ENCODE results near the gene PCNX2.

The PCNX2 gene

DNA sequence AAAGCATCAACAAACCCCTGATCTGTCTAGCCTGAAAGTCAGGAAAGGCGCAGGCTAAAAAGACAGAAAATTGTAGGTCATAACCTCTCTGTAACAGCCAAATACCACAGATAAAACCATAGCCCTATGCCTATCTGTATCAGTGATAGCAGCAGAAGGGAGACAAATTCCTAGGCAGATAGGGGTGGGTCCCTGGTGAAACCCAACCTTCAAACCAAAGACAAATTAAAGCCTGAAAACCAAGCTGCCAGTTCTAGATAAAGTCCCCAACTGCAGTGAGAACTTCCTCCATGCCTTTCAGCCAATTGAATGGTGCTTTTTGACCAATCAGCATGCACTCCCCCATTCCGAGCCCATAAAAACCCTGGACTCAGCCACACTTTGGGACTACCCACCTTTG is 229.8 kb downstream of the PCNX2 start:
- Histone ChIP-seq H3K4me3 (ENCODE audit: low read length) (no peak overlapping the region), H3K9ac (ENCODE audit: low read depth, low read length) (no peak overlapping the region), H3K4me2 (ENCODE audit: low read length) (no peak overlapping the region), H3K36me3 (ENCODE audit: insufficient read depth, low read length) (no peaks in the 10 kb centered on the region), H3K27me3 (ENCODE audit: control insufficient read depth, insufficient read depth, low read length) (no peaks in the 10 kb centered on the region), H3K4me1 (ENCODE audit: control insufficient read depth, insufficient read depth, low read length) (no peaks in the 10 kb centered on the region), H3K9me3 (replicated peaks; ENCODE audit: low read length) (no peaks in the 10 kb centered on the region)

DNA sequence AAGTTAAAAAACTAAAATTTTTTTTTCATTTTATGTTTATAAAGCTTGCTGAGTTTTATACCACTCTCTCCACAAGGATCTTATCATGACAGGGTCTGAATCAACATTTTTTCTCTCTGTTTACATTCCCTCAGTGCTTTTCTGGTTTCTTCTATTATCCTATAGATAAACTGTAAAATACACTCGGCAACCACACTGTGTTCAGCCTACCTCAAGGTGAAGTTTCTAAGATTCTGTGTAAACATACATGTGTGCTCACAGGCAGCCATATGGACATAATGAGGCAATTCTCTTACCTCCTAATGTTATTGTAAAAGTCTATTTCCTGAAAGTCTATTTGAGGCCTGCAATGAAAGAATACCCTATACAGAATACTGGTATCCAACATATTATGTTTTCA is 230.5 kb downstream of the PCNX2 start:
- Histone ChIP-seq H3K36me3 (ENCODE audit: insufficient read depth, low read length) (no peaks in the 10 kb centered on the region), H3K27me3 (ENCODE audit: control insufficient read depth, insufficient read depth, low read length) (no peaks in the 10 kb centered on the region), H3K4me1 (ENCODE audit: control insufficient read depth, insufficient read depth, low read length) (no peaks in the 10 kb centered on the region), H3K4me3 (ENCODE audit: low read length) (no peak overlapping the region), H3K9me3 (replicated peaks; ENCODE audit: low read length) (no peaks in the 10 kb centered on the region), H3K9ac (ENCODE audit: low read depth, low read length) (no peak overlapping the region), H3K4me2 (ENCODE audit: low read length) (no peak overlapping the region)

DNA sequence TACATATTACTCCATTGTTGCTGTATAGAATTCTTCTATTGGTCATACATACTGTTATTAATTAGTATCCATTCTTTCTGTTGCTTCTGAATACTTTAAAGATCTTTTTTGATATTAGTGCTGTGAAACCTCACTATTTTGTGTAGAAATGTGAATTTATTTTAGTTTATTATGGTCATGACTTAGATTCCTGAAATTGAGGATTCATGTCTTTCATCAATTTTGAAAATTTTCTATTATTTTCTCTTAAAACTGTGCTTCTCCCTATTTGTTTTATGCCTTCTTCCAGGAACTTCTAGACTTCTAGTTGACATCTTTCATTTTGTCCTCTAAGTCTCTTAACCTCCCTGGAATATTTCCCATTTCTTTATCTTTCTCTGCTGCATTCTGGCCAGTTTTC is 232.1 kb downstream of the PCNX2 start:
- no peak overlapping the region for H3K4me3 ChIP-seq (ENCODE audit: low read length)
- H3K4me1 ChIP-seq (ENCODE audit: control insufficient read depth, insufficient read depth, low read length) = no peaks in the 10 kb centered on the region
- H3K4me2 ChIP-seq (ENCODE audit: low read length) = no peak overlapping the region
- no peak overlapping the region for H3K9ac ChIP-seq (ENCODE audit: low read depth, low read length)
- H3K36me3 ChIP-seq (ENCODE audit: insufficient read depth, low read length) = no peaks in the 10 kb centered on the region
- no peaks in the 10 kb centered on the region for H3K27me3 ChIP-seq (ENCODE audit: control insufficient read depth, insufficient read depth, low read length)
- H3K9me3 ChIP-seq (replicated peaks; ENCODE audit: low read length) = no peaks in the 10 kb centered on the region

DNA sequence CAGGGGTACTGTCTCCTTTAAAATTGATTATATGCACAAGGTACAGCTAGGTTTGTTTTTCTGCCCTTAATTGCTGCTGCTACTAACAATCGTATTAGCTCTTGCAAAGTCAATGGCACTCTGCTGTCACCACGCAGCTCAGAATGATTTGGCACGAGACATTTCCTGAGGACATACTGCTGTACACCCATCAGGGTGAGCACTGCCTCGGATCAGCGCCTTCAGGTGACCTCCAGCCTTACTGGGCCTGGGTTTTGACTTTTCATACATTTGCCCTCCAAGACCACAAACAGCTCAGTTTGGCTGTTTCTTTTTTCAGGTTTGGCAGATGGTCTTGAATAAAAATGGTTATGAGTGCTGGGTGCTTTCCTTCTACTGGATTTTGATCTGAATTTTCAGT is 234.3 kb downstream of the PCNX2 start:
- Histone ChIP-seq H3K4me1 (ENCODE audit: control insufficient read depth, insufficient read depth, low read length) (no peaks in the 10 kb centered on the region), H3K27me3 (ENCODE audit: control insufficient read depth, insufficient read depth, low read length) (no peaks in the 10 kb centered on the region), H3K9ac (ENCODE audit: low read depth, low read length) (no peak overlapping the region), H3K36me3 (ENCODE audit: insufficient read depth, low read length) (no peaks in the 10 kb centered on the region), H3K4me3 (ENCODE audit: low read length) (no peak overlapping the region), H3K9me3 (replicated peaks; ENCODE audit: low read length) (no peaks in the 10 kb centered on the region), H3K4me2 (ENCODE audit: low read length) (no peak overlapping the region)

DNA sequence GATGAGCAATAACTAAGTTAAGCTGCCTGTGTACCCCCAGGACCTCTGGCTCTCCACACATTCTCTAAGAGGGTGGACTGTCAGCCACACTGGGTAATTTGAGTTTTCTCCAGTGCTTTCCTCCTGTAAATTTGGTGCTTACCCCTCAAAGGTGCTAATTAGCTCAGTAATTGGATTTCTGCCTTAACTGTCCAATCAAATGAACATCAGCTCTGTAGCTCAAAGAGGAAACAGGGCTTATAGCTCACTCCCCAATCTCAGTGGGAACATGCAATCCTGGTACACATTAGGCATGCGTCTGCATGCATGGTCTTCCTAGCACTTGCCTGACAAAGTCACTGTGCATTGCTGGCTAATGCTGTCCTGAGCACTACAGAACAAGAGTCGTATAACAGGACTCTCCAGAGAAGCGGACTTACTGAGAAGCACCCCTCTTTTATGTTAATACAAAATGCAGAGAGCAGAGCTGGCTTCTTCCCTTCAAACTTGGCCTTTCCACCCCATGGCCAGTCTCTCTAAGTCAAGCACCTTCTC is 235.0 kb downstream of the PCNX2 start:
- Histone ChIP-seq H3K36me3 (ENCODE audit: insufficient read depth, low read length) (no peaks in the 10 kb centered on the region), H3K9me3 (replicated peaks; ENCODE audit: low read length) (no peaks in the 10 kb centered on the region), H3K27me3 (ENCODE audit: control insufficient read depth, insufficient read depth, low read length) (no peaks in the 10 kb centered on the region), H3K4me3 (ENCODE audit: low read length) (no peak overlapping the region), H3K4me2 (ENCODE audit: low read length) (no peak overlapping the region), H3K4me1 (ENCODE audit: control insufficient read depth, insufficient read depth, low read length) (no peaks in the 10 kb centered on the region), H3K9ac (ENCODE audit: low read depth, low read length) (no peak overlapping the region)

DNA sequence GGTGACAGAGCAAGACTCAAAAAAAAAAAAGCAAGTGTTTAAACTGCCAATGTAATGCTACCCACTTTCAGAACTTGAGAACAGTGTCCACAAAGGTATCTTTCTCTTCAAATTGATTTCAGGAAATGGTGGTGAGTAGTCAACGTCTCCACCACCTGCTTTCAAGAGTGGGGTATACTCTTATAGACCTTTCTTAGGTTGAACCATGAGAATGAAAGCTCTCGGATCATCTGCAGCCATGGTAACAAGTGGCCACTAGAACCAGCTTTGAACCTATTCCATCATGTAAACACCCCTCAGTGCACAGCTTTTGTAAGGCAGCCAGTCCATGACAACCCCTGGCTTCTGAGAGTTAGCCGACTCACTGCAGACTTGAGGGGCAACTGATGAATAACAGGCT is 237.7 kb downstream of the PCNX2 start:
- Histone ChIP-seq H3K4me2 (ENCODE audit: low read length) (no peak overlapping the region), H3K4me3 (ENCODE audit: low read length) (no peak overlapping the region), H3K9ac (ENCODE audit: low read depth, low read length) (no peak overlapping the region), H3K9me3 (replicated peaks; ENCODE audit: low read length) (no peaks in the 10 kb centered on the region), H3K4me1 (ENCODE audit: control insufficient read depth, insufficient read depth, low read length) (no peaks in the 10 kb centered on the region), H3K36me3 (ENCODE audit: insufficient read depth, low read length) (peaks cover 4% of the 10 kb centered on the region), H3K27me3 (ENCODE audit: control insufficient read depth, insufficient read depth, low read length) (no peaks in the 10 kb centered on the region)

DNA sequence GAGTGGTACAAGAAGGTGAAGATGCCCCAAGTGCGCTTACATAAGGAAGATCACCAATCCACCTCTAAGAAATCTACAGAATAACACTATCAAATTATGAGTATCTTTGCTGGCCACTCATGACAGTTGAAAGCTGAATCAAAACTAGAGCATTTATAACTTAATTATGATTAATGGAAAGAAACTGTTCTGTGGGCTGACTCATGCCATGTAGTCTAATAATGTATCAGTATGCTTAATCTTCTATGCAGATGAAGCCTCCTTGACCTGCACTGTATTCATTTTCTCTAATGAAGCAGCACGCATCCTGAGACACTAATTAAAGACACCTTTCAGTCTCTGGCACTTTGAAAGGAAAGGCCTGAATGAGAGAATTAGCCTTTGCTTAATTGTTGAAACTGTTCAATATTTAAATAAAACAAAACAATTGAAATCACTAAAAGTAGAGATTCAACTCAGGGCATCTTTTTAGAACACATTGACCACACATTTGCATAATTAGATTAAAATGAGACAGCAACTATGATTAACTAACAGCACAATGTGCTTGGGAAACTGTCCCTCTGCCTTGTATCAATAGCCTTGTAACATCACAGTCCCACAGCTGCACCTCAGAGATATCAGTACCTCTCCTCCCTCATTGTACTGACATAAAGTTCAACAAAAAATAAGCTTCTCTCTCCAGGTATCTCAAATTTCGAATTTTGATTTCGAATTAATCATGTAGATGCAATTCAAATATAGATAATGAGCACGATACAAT is 239.5 kb downstream of the PCNX2 start:
- H3K4me2 ChIP-seq (ENCODE audit: low read length) = no peak overlapping the region
- H3K9me3 ChIP-seq (replicated peaks; ENCODE audit: low read length) = no peaks in the 10 kb centered on the region
- no peaks in the 10 kb centered on the region for H3K4me1 ChIP-seq (ENCODE audit: control insufficient read depth, insufficient read depth, low read length)
- H3K27me3 ChIP-seq (ENCODE audit: control insufficient read depth, insufficient read depth, low read length) = no peaks in the 10 kb centered on the region
- H3K4me3 ChIP-seq (ENCODE audit: low read length) = no peak overlapping the region
- peaks cover 4% of the 10 kb centered on the region for H3K36me3 ChIP-seq (ENCODE audit: insufficient read depth, low read length)
- no peak overlapping the region for H3K9ac ChIP-seq (ENCODE audit: low read depth, low read length)

DNA sequence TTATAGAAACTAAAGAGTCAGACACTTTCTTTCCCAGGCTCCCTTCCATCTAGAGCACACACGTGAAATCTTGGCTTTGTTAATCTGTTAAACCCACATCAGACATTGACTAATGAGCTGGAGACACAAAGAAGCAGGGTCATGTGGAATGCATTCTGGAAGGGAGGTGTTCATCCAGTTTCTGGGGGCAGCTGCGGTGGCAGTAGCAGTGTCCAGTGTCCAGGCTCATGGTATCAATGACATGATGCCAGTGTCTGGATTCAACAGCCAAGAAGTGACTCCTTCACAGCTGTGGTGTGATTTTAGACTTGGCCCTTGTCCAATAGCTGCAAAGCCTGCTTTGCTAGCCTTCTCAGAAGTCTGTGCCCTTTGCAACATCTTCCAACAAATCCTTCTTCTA is 249.9 kb downstream of the PCNX2 start:
- H3K27me3 ChIP-seq (ENCODE audit: control insufficient read depth, insufficient read depth, low read length) = no peaks in the 10 kb centered on the region
- H3K9ac ChIP-seq (ENCODE audit: low read depth, low read length) = no peak overlapping the region
- H3K9me3 ChIP-seq (replicated peaks; ENCODE audit: low read length) = no peaks in the 10 kb centered on the region
- no peak overlapping the region for H3K4me3 ChIP-seq (ENCODE audit: low read length)
- H3K4me1 ChIP-seq (ENCODE audit: control insufficient read depth, insufficient read depth, low read length) = no peaks in the 10 kb centered on the region
- H3K4me2 ChIP-seq (ENCODE audit: low read length) = no peak overlapping the region
- H3K36me3 ChIP-seq (ENCODE audit: insufficient read depth, low read length) = no peaks in the 10 kb centered on the region

DNA sequence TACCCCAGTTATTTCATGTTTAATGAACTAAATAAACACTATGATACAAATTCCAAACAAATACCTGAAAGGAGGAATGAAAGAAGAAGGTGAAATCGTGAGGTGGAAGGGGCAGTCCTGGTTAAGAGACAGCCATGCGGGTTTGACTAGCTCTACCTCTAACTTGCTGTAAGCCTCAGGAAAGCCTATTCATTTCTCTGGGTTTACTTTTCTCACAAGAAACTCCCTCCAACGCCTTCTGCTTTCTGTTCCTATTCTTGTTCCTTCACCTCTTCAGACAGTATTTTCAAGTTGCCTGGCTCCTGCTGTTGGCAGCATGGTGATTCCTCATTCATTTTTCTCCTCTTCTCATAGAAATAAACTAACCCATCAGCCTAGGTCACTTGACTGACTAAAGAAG is 252.7 kb downstream of the PCNX2 start:
- no peaks in the 10 kb centered on the region for H3K9me3 ChIP-seq (replicated peaks; ENCODE audit: low read length)
- no peak overlapping the region for H3K4me2 ChIP-seq (ENCODE audit: low read length)
- no peaks in the 10 kb centered on the region for H3K27me3 ChIP-seq (ENCODE audit: control insufficient read depth, insufficient read depth, low read length)
- no peaks in the 10 kb centered on the region for H3K36me3 ChIP-seq (ENCODE audit: insufficient read depth, low read length)
- no peak overlapping the region for H3K4me3 ChIP-seq (ENCODE audit: low read length)
- no peaks in the 10 kb centered on the region for H3K4me1 ChIP-seq (ENCODE audit: control insufficient read depth, insufficient read depth, low read length)
- no peak overlapping the region for H3K9ac ChIP-seq (ENCODE audit: low read depth, low read length)

DNA sequence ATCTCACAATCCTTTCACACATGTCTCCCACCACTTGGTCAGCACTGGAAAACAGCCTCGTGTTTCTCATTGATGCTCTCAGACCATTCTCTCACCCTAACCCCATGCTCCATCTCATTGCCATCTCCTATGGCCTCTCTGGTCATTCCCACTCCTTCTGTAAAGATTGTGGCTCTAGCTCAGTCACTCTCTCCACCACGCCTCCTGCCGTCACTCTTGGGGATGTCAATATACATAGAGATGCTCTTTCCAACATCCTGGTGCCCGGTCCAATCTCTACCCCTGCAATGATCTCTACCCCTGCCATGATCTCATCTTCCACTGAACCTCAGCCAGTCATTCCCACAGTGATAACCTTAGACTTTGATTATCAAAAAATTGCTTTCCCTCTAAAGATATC is 255.0 kb downstream of the PCNX2 start:
- H3K4me3 ChIP-seq (ENCODE audit: low read length) = no peak overlapping the region
- no peak overlapping the region for H3K9ac ChIP-seq (ENCODE audit: low read depth, low read length)
- no peaks in the 10 kb centered on the region for H3K9me3 ChIP-seq (replicated peaks; ENCODE audit: low read length)
- no peaks in the 10 kb centered on the region for H3K4me1 ChIP-seq (ENCODE audit: control insufficient read depth, insufficient read depth, low read length)
- H3K27me3 ChIP-seq (ENCODE audit: control insufficient read depth, insufficient read depth, low read length) = no peaks in the 10 kb centered on the region
- no peaks in the 10 kb centered on the region for H3K36me3 ChIP-seq (ENCODE audit: insufficient read depth, low read length)
- H3K4me2 ChIP-seq (ENCODE audit: low read length) = no peak overlapping the region

DNA sequence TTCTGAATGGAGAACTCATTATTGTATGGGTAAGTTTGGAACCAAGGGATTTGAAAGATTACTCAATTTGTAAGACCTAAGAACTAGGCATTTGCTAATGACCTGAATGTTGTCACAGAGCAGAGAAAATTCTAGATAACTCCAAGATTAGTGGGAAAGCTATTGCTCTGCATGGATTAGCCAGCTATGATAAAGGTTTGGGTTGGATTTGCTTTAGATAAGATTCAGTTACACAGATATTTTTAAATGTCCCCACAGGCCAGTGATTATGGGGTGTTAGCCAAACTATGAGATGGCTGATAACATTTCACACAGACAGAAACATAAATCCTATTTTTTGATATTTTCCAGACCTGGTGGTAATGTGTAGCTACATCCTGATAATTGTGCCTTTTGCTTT is 256.9 kb downstream of the PCNX2 start:
- H3K4me1 ChIP-seq (ENCODE audit: control insufficient read depth, insufficient read depth, low read length) = no peaks in the 10 kb centered on the region
- no peak overlapping the region for H3K4me2 ChIP-seq (ENCODE audit: low read length)
- H3K4me3 ChIP-seq (ENCODE audit: low read length) = no peak overlapping the region
- no peak overlapping the region for H3K9ac ChIP-seq (ENCODE audit: low read depth, low read length)
- no peaks in the 10 kb centered on the region for H3K9me3 ChIP-seq (replicated peaks; ENCODE audit: low read length)
- no peaks in the 10 kb centered on the region for H3K36me3 ChIP-seq (ENCODE audit: insufficient read depth, low read length)
- H3K27me3 ChIP-seq (ENCODE audit: control insufficient read depth, insufficient read depth, low read length) = no peaks in the 10 kb centered on the region

DNA sequence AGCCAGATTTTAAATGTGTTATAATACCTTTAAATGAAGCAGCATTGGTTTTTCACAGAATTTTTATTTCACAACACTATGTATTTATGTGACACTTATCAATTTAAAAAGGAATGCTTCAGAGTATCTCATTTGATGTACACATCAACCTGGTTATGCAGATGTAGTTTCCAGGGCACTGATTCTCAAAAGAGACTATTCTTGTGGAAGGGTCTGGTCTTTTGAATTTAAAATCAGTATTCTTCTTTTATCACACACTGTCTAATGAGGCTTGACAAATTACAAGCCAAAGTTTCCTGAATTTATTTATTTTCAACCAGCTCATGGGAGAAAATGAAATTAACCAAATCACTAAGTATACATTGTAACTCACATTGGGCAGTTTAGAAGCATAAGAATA is 257.7 kb downstream of the PCNX2 start:
- Histone ChIP-seq H3K9ac (ENCODE audit: low read depth, low read length) (no peak overlapping the region), H3K4me2 (ENCODE audit: low read length) (no peak overlapping the region), H3K36me3 (ENCODE audit: insufficient read depth, low read length) (no peaks in the 10 kb centered on the region), H3K4me1 (ENCODE audit: control insufficient read depth, insufficient read depth, low read length) (peaks cover 4% of the 10 kb centered on the region), H3K27me3 (ENCODE audit: control insufficient read depth, insufficient read depth, low read length) (no peaks in the 10 kb centered on the region), H3K4me3 (ENCODE audit: low read length) (no peak overlapping the region), H3K9me3 (replicated peaks; ENCODE audit: low read length) (no peaks in the 10 kb centered on the region)

Data from skeletal muscle satellite cell (primary cell).